PC-3 (cell line): Measurements from ENCODE around the gene TRIM47.

Experiments
- CTCF ChIP-seq: fragments of 300-600 bp; sonication (generic); conservative IDR thresholded peaks from 2 replicates; pipeline ENCODE4 v1.5.1; 2017; ENCODE audit warnings: antibody characterized with exemption, low read depth, mild to moderate bottlenecking, low read length
- EZH2 ChIP-seq: fragments of 300-600 bp; sonication (generic); IDR thresholded peaks from one replicate; pipeline ENCODE4 v1.6.1; 2017; ENCODE audit warnings: antibody characterized with exemption, mild to moderate bottlenecking, low read length; ENCODE audit not compliant: unreplicated experiment
- EZH2phosphoT487 ChIP-seq: fragments of 300-600 bp; sonication (generic); IDR thresholded peaks from 2 replicates; pipeline ENCODE4 v1.6.1; 2018; ENCODE audit warnings: mild to moderate bottlenecking, antibody characterized with exemption, low read length, borderline replicate concordance

GRCh38 chr17:75891022-75891604 lies 12.7 kb upstream of the TRIM47 start:
- TF ChIP-seq CTCF (no peak), EZH2phosphoT487 (no peak), EZH2 (no peak)
